ENCODE data around the gene ASB4. TPM values are rescaled to one million over a fixed set of nuclear protein-coding genes. Genes with fewer than 3 reads are reported as not detected.
A peak's percentile ranks its signal among the peaks of the same experiment; 100 is the strongest.
"Not testable (repeated sequence)": the region's sequence is repeated elsewhere in the genome, so short reads cannot be mapped to it uniquely, and the experiment has no call there.

The ASB4 gene
- total RNA-seq, 8 experiments from 2014 or later = 0.13 to 0.85 (median 0.62) TPM; not detected in 4

- Histone ChIP-seq H3K27ac (no peak overlapping the region), H3K4me1 (replicated peaks in 1 of 2) (no peaks in the 10 kb centered on the region), H3K4me3 (no peak overlapping the region)
- in situ Hi-C loops (cut with MboI; ENCODE audit: low pct_unique_long_range_greater_than_20kb in 2 of 9, low sequenced_read_pairs in 9 of 9, unreplicated experiment in 9 of 9) = loop anchor here in 4 of 9 experiments (10.0 to 25.0 kb wide), 2 partner anchors 135 to 137 kb away; no protein-coding TSS in a partner anchor
- 0 to 83% (median 50%) methylated on average over 1 to 6 of the region's 6 CpGs; no CpG with 5 or more reads in 1 of the 10 experiments for WGBS, 10 experiments
- ATAC-seq (replicated peaks in 6 of 8) = peak in 6 of 8 experiments; percentile 30 to 89 (median 70)
Observed at GRCh38 chr7:95549818-95550529, 64.2 kb downstream of the ASB4 start.

- Histone ChIP-seq H3K4me3 (no peak overlapping the region), H3K4me1 (replicated peaks in 1 of 2) (no peaks in the 10 kb centered on the region), H3K27ac (no peak overlapping the region)
- no peak for ATAC-seq (replicated peaks in 6 of 8)
- 11 to 100% (median 69%) methylated on average over 1 to 4 of the region's 4 CpGs; no CpG with 5 or more reads in 1 of the 10 experiments for WGBS, 10 experiments
- in situ Hi-C loops (cut with MboI; ENCODE audit: low pct_unique_long_range_greater_than_20kb in 2 of 9, low sequenced_read_pairs in 9 of 9, unreplicated experiment in 9 of 9) = no loop called here
Observed at GRCh38 chr7:95550546-95550945, 64.8 kb downstream of the ASB4 start.

- H3K4me3 ChIP-seq; ATAC-seq (replicated peaks in 6 of 8); H3K4me1 ChIP-seq (replicated peaks in 1 of 2); H3K27ac ChIP-seq; in situ Hi-C loops (cut with MboI; ENCODE audit: low pct_unique_long_range_greater_than_20kb in 2 of 9, low sequenced_read_pairs in 9 of 9, unreplicated experiment in 9 of 9): not testable (repeated sequence)
- WGBS, 10 experiments = 88 to 100% (median 95%) methylated on average over 1 to 23 of the region's 45 CpGs; no CpG with 5 or more reads in 7 of the 10 experiments
Observed at GRCh38 chr7:95552010-95552926, 66.5 kb downstream of the ASB4 start.

GRCh38 chr7:95553939-95554338 is 68.2 kb downstream of the ASB4 start:
- in situ Hi-C loops (cut with MboI; ENCODE audit: low pct_unique_long_range_greater_than_20kb in 2 of 9, low sequenced_read_pairs in 9 of 9, unreplicated experiment in 9 of 9) = no loop called here
- no peaks in the 10 kb centered on the region for H3K4me1 ChIP-seq (replicated peaks in 1 of 2)
- WGBS, 10 experiments = 38 to 92% (median 56%) methylated on average over 1 to 2 of the region's 2 CpGs; no CpG with 5 or more reads in 6 of the 10 experiments
- no peak for ATAC-seq (replicated peaks in 6 of 8)
- no peak overlapping the region for H3K27ac ChIP-seq
- no peak overlapping the region for H3K4me3 ChIP-seq

- in situ Hi-C loops (cut with MboI; ENCODE audit: low pct_unique_long_range_greater_than_20kb in 2 of 9, low sequenced_read_pairs in 9 of 9, unreplicated experiment in 9 of 9) = no loop called here
- WGBS, 10 experiments = 25 to 100% (median 85%) methylated on average over 1 to 2 of the region's 2 CpGs
- no peak overlapping the region for H3K4me3 ChIP-seq
- peak in 3 of 8 experiments; percentile 33 to 91 (median 48) for ATAC-seq (replicated peaks in 6 of 8)
- H3K4me1 ChIP-seq (replicated peaks in 1 of 2) = no peaks in the 10 kb centered on the region
- no peak overlapping the region for H3K27ac ChIP-seq
Observed at GRCh38 chr7:95556777-95557176, 71.0 kb downstream of the ASB4 start.

- ATAC-seq (replicated peaks in 6 of 8) = no peak
- 50 to 92% (median 74%) methylated on average over 2 to 3 of the region's 3 CpGs; no CpG with 5 or more reads in 3 of the 10 experiments for WGBS, 10 experiments
- in situ Hi-C loops (cut with MboI; ENCODE audit: low pct_unique_long_range_greater_than_20kb in 2 of 9, low sequenced_read_pairs in 9 of 9, unreplicated experiment in 9 of 9) = no loop called here
Observed at GRCh38 chr7:95558864-95559263, 73.1 kb downstream of the ASB4 start.

GRCh38 chr7:95560674-95561073 is 74.9 kb downstream of the ASB4 start:
- Histone ChIP-seq H3K4me3 (no peak overlapping the region), H3K27ac (no peak overlapping the region), H3K4me1 (replicated peaks in 1 of 2) (no peaks in the 10 kb centered on the region)
- in situ Hi-C loops (cut with MboI; ENCODE audit: low pct_unique_long_range_greater_than_20kb in 2 of 9, low sequenced_read_pairs in 9 of 9, unreplicated experiment in 9 of 9) = no loop called here
- 38 to 86% (median 80%) methylated on average over 1 to 2 of the region's 2 CpGs; no CpG with 5 or more reads in 3 of the 10 experiments for WGBS, 10 experiments
- ATAC-seq (replicated peaks in 6 of 8) = no peak

More at GRCh38 chr7:95558864-95559263, 73.1 kb downstream of the ASB4 start:
- Histone ChIP-seq H3K4me3 (no peak overlapping the region), H3K27ac (no peak overlapping the region), H3K4me1 (replicated peaks in 1 of 2) (no peaks in the 10 kb centered on the region)

GRCh38 chr7:95569720-95570119 is 84.0 kb downstream of the ASB4 start:
- in situ Hi-C loops (cut with MboI; ENCODE audit: low pct_unique_long_range_greater_than_20kb in 2 of 9, low sequenced_read_pairs in 9 of 9, unreplicated experiment in 9 of 9) = no loop called here
- 71 to 100% (median 86%) methylated on average over 1 to 2 of the region's 2 CpGs; no CpG with 5 or more reads in 1 of the 10 experiments for WGBS, 10 experiments
- ATAC-seq (replicated peaks in 6 of 8) = no peak
- no peaks in the 10 kb centered on the region for H3K4me1 ChIP-seq (replicated peaks in 1 of 2)
- no peak overlapping the region for H3K27ac ChIP-seq
- no peak overlapping the region for H3K4me3 ChIP-seq

- Histone ChIP-seq H3K4me1 (replicated peaks in 1 of 2) (peaks cover 0 to 2% of the 10 kb centered on the region in 2 donors), H3K27ac (no peak overlapping the region), H3K4me3 (no peak overlapping the region)
- WGBS, 10 experiments = 0 to 83% (median 67%) methylated on average over 1 to 5 of the region's 5 CpGs; no CpG with 5 or more reads in 3 of the 10 experiments
- peak in 4 of 8 experiments; percentile 22 to 90 (median 37) for ATAC-seq (replicated peaks in 6 of 8)
- in situ Hi-C loops (cut with MboI; ENCODE audit: low pct_unique_long_range_greater_than_20kb in 2 of 9, low sequenced_read_pairs in 9 of 9, unreplicated experiment in 9 of 9) = no loop called here
Observed at GRCh38 chr7:95577137-95577536, 91.4 kb downstream of the ASB4 start.

GRCh38 chr7:95578299-95578855 is 92.6 kb downstream of the ASB4 start:
- Histone ChIP-seq H3K4me1 (replicated peaks in 1 of 2) (peaks cover 0 to 2% of the 10 kb centered on the region in 2 donors), H3K27ac (no peak overlapping the region), H3K4me3 (no peak overlapping the region)
- WGBS, 10 experiments = 58 to 100% (median 83%) methylated on average over 1 to 3 of the region's 3 CpGs; no CpG with 5 or more reads in 1 of the 10 experiments
- in situ Hi-C loops (cut with MboI; ENCODE audit: low pct_unique_long_range_greater_than_20kb in 2 of 9, low sequenced_read_pairs in 9 of 9, unreplicated experiment in 9 of 9) = no loop called here
- no peak for ATAC-seq (replicated peaks in 6 of 8)

- no peak overlapping the region for H3K4me3 ChIP-seq
- WGBS, 10 experiments = 78 to 100% (median 94%) methylated on average over 1 to 7 of the region's 7 CpGs
- no peak overlapping the region for H3K27ac ChIP-seq
- peaks cover 0 to 2% of the 10 kb centered on the region in 2 donors for H3K4me1 ChIP-seq (replicated peaks in 1 of 2)
- ATAC-seq (replicated peaks in 6 of 8) = no peak
- in situ Hi-C loops (cut with MboI; ENCODE audit: low pct_unique_long_range_greater_than_20kb in 2 of 9, low sequenced_read_pairs in 9 of 9, unreplicated experiment in 9 of 9) = no loop called here
Observed at GRCh38 chr7:95579318-95579717, 93.6 kb downstream of the ASB4 start.

- in situ Hi-C loops (cut with MboI; ENCODE audit: low pct_unique_long_range_greater_than_20kb in 2 of 9, low sequenced_read_pairs in 9 of 9, unreplicated experiment in 9 of 9) = no loop called here
- 0 to 69% (median 64%) methylated on average over 1 to 3 of the region's 3 CpGs; no CpG with 5 or more reads in 1 of the 10 experiments for WGBS, 10 experiments
- Histone ChIP-seq H3K27ac (no peak overlapping the region), H3K4me1 (replicated peaks in 1 of 2) (peaks cover 0 to 2% of the 10 kb centered on the region in 2 donors), H3K4me3 (no peak overlapping the region)
- ATAC-seq (replicated peaks in 6 of 8) = peak in 2 of 8 experiments; percentile 29 to 73
Observed at GRCh38 chr7:95581467-95581866, 95.7 kb downstream of the ASB4 start.
